H1 (cell line): ENCODE data around the gene SSNA1. TPM values are rescaled to one million over a fixed set of nuclear protein-coding genes. Genes with fewer than 3 reads are reported as not detected.

Experiments
- ASH2L ChIP-seq: fragments of 200-600, 300-600 bp; sonication (generic); IDR thresholded peaks from one replicate; pipeline ENCODE4 v1.7.1; 2017; ENCODE audit warnings: low read length
- ATF3 ChIP-seq: IDR thresholded peaks from 2 replicates; pipeline ENCODE4 v1.6.1; 2011; ENCODE audit warnings: low read depth, mild to moderate bottlenecking, low read length; ENCODE audit not compliant: insufficient read depth
- BACH1 ChIP-seq: IDR thresholded peaks from 2 replicates; pipeline ENCODE4 v1.6.1; 2012; ENCODE audit warnings: low read length, improper control_type of control experiment
- BCL11A ChIP-seq, 2 experiments: IDR thresholded peaks; one replicate each; pipeline ENCODE4 v1.6.1; 2011; ENCODE audit warnings: low read depth in 2 of 2, low read length in 2 of 2, mild to moderate bottlenecking in 2 of 2
- CBX5 ChIP-seq: fragments of 300-800, 300-1000 bp; sonication (generic); IDR thresholded peaks from 2 replicates; pipeline ENCODE4 v1.7.1; 2016; ENCODE audit warnings: antibody characterized with exemption, low read length, low read depth
- CBX8 ChIP-seq: fragments of 300-800, 300-1000 bp; sonication (generic); IDR thresholded peaks from 2 replicates; pipeline ENCODE4 v1.7.1; 2016; ENCODE audit warnings: low read depth, low read length, borderline replicate concordance
- CHD1 ChIP-seq: IDR thresholded peaks from 2 replicates; pipeline ENCODE4 v1.6.1; 2012; ENCODE audit warnings: low read depth, low read length, improper control_type of control experiment
- CREB1 ChIP-seq: IDR thresholded peaks from 2 replicates; pipeline ENCODE4 v1.6.1; 2012; ENCODE audit warnings: inconsistent platforms
- CTBP2 ChIP-seq: IDR thresholded peaks from 2 replicates; pipeline ENCODE4 v1.7.0; 2011; ENCODE audit warnings: borderline replicate concordance, mild to moderate bottlenecking, moderate library complexity, mixed read lengths, low read length; ENCODE audit not compliant: insufficient read depth, insufficient read length
- EP300 ChIP-seq, 2 experiments: IDR thresholded peaks; 1 replicate in 1 of 2; 2 replicates in 1 of 2; pipeline ENCODE4 v1.6.1; 2011 to 2012; ENCODE audit warnings: low read depth in 2 of 2, low read length in 2 of 2, mild to moderate bottlenecking in 2 of 2, borderline replicate concordance in 1 of 2, inconsistent platforms in 1 of 2, moderate library complexity in 1 of 2
- HDAC6 ChIP-seq: IDR thresholded peaks from one replicate; pipeline ENCODE4 v1.7.1; 2012; ENCODE audit warnings: low read depth, mild to moderate bottlenecking, inconsistent platforms, low read length, moderate library complexity
- JUND ChIP-seq: IDR thresholded peaks from 2 replicates; pipeline ENCODE4 v1.6.1; 2011; ENCODE audit warnings: mild to moderate bottlenecking, improper control_type of control experiment, low read length
- KDM1A ChIP-seq: fragments of 200-600, 300-600 bp; sonication (generic); IDR thresholded peaks from 2 replicates; pipeline ENCODE4 v1.7.1; 2016; ENCODE audit warnings: mild to moderate bottlenecking, low read length, borderline replicate concordance
- NANOG ChIP-seq: IDR thresholded peaks from 2 replicates; pipeline ENCODE4 v1.6.1; 2011; ENCODE audit warnings: low read length, low read depth, mild to moderate bottlenecking, inconsistent platforms; ENCODE audit not compliant: insufficient read depth, poor library complexity, severe bottlenecking
- NRF1 ChIP-seq: IDR thresholded peaks from 2 replicates; pipeline ENCODE4 v1.6.1; 2011; ENCODE audit warnings: mild to moderate bottlenecking, low read depth, low read length, improper control_type of control experiment
- RBBP5 ChIP-seq: IDR thresholded peaks from 2 replicates; pipeline ENCODE4 v1.7.1; 2012; ENCODE audit warnings: low read depth, mild to moderate bottlenecking, inconsistent platforms, low read length, moderate library complexity, borderline replicate concordance
- RNF2 ChIP-seq: fragments of 200-900, 300-1000 bp; sonication (generic); IDR thresholded peaks from 2 replicates; pipeline ENCODE4 v1.7.1; 2016; ENCODE audit warnings: borderline replicate concordance, low read depth, mild to moderate bottlenecking, antibody characterized with exemption, low read length; ENCODE audit not compliant: poor library complexity, severe bottlenecking; ENCODE audit errors: missing control alignments
- SAP30 ChIP-seq: fragments of 300-600 bp; sonication (generic); IDR thresholded peaks from 2 replicates; pipeline ENCODE4 v1.7.1; 2012; ENCODE audit warnings: low read length, moderate library complexity, mild to moderate bottlenecking, inconsistent platforms; ENCODE audit not compliant: insufficient read depth, insufficient replicate concordance
- TBP ChIP-seq: IDR thresholded peaks from 2 replicates; pipeline ENCODE4 v1.6.1; 2011; ENCODE audit warnings: low read depth, low read length, improper control_type of control experiment
- TCF12 ChIP-seq: IDR thresholded peaks from 2 replicates; pipeline ENCODE4 v1.6.1; 2011; ENCODE audit warnings: low read depth, mild to moderate bottlenecking, low read length
- USF2 ChIP-seq: IDR thresholded peaks from 2 replicates; pipeline ENCODE4 v1.6.1; 2011; ENCODE audit warnings: low read length, improper control_type of control experiment
- polyA plus RNA-seq, 7 experiments: library from polyadenylated mRNA; depleted of rRNA in 3 of 7; stranded (reverse) in 5 of 7; unstranded in 2 of 7; fragments of >200 nt in 5 of 7; fragments of 200-250 nt in 2 of 7; gene quantifications; 1 replicate in 5 of 7; 2 replicates in 1 of 7; 4 replicates in 1 of 7; pipeline versions ENCODE4 v1.2.1 to v1.2.3, GENCODE V29; 2011 to 2013; ENCODE audit warnings: missing spikeins in 2 of 7, mixed read lengths in 2 of 7
- total RNA-seq: library from RNA; stranded (reverse); fragmentation: NEBNext Ultra II Directional; extraction: Animal tissue kit (Norgen Biotek cat#: 25700); gene quantifications from 2 replicates; pipeline ENCODE4 v1.2.1, GENCODE V29; 2021

SSNA1 gene
- total and polyA plus RNA-seq, 2 of the 8 experiments (the other 6 are each of a cell fraction or from before 2014, with no cell fraction given), result 87.3 to 157 TPM

- no peak for TF ChIP-seq CHD1
- TF ChIP-seq RBBP5, result peak; percentile 80; the same call in 1 of the 2 replicates
- TF ChIP-seq CBX8, result no peak
- peak; percentile 77 for TF ChIP-seq ASH2L
- no peak for TF ChIP-seq BACH1
- no peak for TF ChIP-seq CTBP2
- TF ChIP-seq TBP, result peak; percentile 90
- TF ChIP-seq ATF3, result peak; percentile 86
- TF ChIP-seq BCL11A (IDR thresholded peaks at IDR 0.05; ENCODE audit: low read depth in 2 of 2, low read length in 2 of 2), result no peak
- TF ChIP-seq TCF12, result no peak
- no peak for TF ChIP-seq USF2
- no peak for TF ChIP-seq EP300 (IDR thresholded peaks at IDR 0.05; ENCODE audit: borderline replicate concordance in 1 of 2, low read depth in 2 of 2, low read length in 2 of 2)
- no peak for TF ChIP-seq HDAC6
- peak; percentile 97 for TF ChIP-seq CREB1
- TF ChIP-seq JUND, result peak; percentile 28; the same call in 1 of the 2 replicates
- TF ChIP-seq NRF1, result no peak
- TF ChIP-seq NANOG, result no peak
- no peak for TF ChIP-seq CBX5
- TF ChIP-seq KDM1A, result no peak
- TF ChIP-seq SAP30, result no peak
- TF ChIP-seq RNF2, result no peak
These were observed 16.9 kb downstream of the SSNA1 start, which contains the start of the genes NDOR1 and TMEM203 (continued) for GRCh38 chr9:137205126-137206069.
